NCI-H2081 (cell line): ENCODE data around the gene GREM1.
A peak's percentile ranks its signal among the peaks of the same experiment; 100 is the strongest.

ENCODE experiments used
- DNase-seq, 2 experiments: peaks; one replicate each; lab custom pipeline; 2025; lab: John Stamatoyannopoulos, UW

The GREM1 gene

GRCh38 chr15:32694222-32694983, 23.4 kb upstream of the GREM1 start:
- no peak for DNase-seq

- DNase-seq: no peak
These were observed 18.9 kb upstream of the GREM1 start for GRCh38 chr15:32698773-32699390.

DNA sequence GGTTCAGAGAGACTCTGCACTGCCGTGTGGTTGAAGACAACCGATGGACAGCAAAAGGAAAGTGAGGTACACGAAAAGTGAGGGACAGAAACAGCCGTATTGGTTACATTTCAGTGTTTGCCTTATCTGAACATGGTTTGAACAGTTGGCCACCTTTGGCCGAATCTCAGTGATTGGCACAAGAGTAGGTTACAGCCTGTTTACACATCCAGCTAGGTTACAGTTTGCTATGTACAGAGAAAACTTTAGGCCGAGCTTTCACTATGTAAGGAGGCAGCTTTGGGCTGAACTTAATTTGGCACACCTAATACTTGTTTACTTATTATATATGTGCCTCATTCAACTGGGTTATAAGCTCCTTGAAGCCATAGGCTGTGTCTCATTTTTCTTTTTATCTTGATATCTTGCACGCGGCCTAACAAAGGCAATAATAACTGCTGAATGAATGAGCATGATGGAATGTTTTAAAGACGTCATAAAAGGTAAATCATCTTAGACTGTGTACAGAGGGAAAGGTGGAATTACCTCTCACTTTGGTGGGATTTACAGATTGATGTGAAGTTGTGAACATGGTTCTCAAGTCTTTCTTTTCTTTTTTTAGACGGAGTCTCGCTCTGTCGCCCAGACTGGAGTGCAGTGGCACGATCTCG, 17.2 kb upstream of the GREM1 start:
- DNase-seq: no peak

GRCh38 chr15:32701863-32702262, 15.9 kb upstream of the GREM1 start:
- DNase-seq: no peak

- DNase-seq: no peak
These were observed 13.3 kb upstream of the GREM1 start for GRCh38 chr15:32704395-32704981.

GRCh38 chr15:32705446-32705845, 12.4 kb upstream of the GREM1 start:
- DNase-seq: no peak

DNA sequence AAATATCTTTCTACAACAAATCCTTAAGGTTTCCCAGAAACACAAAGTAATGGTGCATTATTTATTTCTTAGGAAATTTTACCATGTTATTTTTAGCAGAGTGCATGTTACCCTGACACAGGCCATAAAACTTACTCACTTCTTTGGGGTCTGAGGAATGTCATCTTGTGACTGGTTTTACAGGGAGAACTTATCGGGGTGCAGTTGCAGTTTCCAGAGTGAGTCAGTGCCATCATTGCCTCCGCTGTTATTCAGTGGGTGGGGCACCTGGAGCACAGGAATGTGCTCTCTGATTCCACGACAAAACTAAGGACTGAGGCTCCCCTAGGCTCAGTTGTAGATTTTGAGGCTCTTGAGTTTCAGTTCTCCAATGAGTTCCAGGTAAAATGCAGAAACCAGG, 11.1 kb upstream of the GREM1 start:
- no peak for DNase-seq

DNA sequence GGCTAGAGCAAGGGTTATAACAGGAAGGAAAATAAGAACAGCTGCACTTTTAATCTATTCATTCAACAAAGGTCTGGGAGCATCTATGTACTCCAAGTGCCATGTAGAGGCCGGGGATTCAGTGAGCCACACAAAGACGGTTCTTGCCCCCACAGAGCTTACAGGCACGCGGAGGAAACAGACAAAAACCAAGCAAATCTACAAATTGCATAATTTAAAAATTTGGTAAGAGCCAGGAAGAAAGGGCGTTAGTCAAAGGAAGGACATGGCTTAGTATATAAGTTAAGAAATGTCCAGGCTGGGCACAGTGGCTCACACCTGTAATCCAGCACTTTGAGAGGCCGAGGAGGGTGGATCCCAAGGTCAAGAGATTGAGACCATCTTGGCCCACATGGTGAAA, 10.4 kb upstream of the GREM1 start:
- no peak for DNase-seq

DNA sequence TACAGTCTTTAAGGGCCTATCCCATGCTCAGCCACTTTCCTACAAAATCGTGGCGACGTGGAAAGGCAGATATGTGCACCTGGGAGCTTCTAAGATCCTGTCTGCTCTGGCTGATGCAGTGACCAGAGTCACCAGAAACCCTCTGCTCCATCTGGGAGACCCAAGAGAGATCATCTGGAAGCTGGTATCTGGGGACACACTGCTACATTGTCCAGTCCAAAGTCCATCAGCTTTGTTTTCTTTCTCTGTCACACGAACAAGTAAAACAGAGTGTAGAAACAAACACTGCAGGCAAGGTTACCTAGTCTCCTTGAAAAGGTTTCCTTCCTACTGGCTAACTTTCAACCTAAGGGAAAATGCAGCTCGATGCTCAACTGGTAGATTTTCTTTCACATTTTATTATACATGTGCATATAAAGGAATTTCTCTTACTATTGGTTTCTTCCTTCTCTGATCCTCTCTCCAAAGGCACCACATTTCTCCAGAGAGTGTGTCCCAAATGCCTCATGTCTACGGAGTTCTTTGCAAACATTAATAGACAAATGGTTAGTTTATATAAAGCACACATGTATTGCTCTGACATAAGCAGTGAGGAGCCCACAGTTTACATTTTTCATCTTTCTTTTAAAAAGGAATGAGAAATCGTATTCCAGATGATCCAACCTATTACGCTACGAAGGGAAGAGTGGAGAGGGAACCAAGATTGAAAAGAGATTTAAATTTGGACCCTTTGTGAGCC, 8.3 kb upstream of the GREM1 start:
- DNase-seq: no peak

DNA sequence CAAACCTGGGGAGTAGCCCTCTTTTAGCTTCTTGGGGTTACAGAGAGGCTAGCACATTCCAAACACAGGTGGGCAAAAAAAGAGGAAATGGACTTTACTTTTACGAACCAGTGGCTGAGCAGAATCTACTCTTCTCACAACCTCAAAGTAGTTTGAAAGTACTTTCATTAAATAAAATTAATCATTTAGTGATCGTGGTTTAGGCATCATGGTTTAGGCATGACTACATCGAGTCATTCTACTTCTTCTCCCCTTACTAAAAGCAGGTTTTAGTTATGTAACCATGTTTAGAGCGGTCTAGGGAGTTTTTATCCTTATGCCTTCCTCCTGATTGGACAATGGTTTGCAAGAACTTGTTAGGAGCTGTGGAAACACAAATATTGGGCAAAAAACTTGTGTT, 2.5 kb upstream of the GREM1 start:
- no peak for DNase-seq

- no peak for DNase-seq
These were observed 1.4 kb upstream of the GREM1 start for GRCh38 chr15:32716216-32716914.

DNA sequence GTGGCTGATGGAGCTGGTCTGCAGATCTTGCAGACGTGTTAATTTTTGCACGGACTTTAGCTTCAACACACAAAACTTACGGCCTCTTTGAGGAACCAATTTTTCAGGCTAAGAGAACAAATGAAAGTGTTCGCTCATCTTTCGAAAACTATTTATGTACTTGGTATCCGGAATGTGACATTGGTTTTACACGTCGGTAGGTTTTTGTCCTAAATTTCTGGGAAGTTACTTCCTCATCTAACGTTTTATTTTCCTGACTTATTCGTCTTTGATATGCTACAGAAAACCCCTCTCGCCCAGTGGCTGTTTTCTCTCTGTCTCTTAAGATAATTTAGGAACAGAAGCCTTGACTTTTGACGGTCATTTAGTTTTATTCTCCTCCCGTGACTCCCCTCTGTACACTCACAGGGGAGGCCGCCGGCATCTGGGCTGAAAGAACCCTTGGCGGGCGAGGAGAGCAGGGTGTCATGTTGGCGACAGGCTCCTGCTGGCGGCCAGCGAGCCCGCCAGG, 834 bp upstream of the GREM1 start:
- DNase-seq: no peak

GRCh38 chr15:32718227-32718820, 520 bp downstream of the GREM1 start:
- DNase-seq: peak in 1 of 2 experiments; percentile 14

DNA sequence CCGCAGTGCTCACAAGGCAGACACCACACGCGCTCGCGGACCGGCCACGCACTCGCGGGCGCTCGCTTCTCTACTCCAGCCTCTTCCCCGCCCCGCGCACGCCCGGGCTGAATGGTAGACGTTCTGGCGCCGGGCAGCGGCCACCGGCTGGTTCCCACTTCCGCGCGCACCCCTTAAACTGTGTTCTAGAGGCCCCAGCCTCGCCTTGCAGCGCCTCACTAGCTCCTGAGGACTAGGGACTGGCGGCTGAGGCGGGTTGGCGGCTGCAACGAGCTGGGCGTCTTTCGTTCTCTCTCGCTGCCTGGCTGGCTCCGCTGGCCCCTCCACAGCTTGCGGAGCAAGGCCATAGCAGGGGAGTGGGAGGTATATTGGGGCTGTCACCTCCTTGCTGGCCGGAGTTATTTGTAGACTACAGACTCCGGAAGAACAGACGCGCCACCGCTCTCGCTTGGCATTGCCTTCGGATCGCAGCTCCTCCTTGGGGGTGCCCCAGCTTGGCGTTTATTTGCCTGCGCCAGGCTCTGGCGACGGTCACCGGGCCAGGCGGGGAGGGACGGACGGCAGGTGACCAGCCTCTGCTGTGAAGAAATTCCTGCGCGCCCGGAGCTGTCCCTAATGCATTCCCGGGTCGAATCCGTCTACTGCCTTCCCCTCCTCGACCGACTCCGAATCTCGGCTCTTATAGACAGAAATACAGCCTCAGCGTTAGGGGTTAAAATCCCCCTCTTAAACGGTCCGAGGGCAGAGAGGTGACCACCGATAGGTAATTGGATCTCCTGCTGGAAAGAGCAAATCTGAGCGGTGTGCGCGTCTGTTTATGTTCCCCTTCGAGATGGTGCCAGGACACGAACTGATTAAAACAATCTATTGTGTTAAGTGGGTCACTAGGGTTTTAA, 1.3 kb downstream of the GREM1 start:
- no peak for DNase-seq

DNA sequence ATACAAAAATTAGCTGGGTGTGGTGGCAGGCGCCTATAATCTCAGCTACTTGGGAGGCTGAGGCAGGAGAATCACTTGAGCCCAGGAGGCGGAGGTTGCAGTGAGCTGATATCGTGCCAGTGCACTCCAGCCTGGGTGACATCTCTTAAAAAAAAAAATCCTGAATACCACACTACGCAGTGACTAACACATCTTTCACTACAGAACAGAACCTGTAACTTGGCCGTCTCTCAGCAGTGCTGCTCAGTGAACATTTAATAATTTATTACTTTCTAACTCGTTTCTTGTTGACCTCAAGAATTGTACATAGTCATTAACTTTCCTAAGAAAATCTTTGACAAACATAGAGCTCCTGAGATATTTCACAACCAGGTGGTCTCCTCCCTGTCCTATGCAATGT, 3.8 kb downstream of the GREM1 start:
- no peak for DNase-seq

GRCh38 chr15:32722136-32722535, 4.3 kb downstream of the GREM1 start:
- DNase-seq: no peak

DNA sequence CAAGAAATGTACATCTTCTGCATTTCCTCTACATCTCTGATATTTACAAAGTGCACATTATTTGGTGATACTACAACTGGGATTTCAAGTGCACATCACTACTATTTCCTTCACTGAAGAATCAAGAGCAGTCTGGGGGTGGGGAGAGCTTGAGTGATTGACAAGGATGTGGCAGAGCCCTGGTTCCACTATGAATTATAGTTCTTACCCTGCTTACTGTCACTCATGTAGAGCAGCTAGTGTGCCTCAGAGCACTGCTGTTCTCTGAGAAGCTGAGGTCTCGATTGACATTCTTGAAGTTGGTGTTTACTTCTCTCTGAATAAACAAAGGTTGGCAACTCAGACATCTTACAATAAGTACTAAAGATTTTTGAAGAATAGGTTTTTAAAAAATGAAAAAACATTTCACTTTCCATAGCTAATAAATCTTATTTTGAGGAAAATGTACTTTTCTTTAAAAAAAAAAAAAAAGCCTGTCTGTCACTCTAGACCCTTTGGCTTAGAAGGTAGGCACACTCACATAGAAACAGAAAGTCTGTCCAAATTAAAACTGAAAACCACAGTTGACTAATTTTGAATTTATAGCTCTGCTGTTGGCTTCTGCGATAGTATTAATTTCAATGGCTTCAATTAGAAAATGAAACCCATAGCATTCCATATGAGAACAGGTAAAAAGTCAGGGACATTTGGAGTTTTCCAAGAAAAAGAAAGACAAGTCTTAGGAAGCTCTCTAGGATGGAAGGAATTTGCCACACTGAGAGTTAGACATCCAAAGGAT, 5.6 kb downstream of the GREM1 start:
- no peak for DNase-seq

- DNase-seq: no peak
These were observed 12.0 kb downstream of the GREM1 start for GRCh38 chr15:32729700-32730395.
